HCT116 (cell line): ENCODE measurements around the gene SEC14L1. TPM values are rescaled to one million over a fixed set of nuclear protein-coding genes. Genes with fewer than 3 reads are reported as not detected.

Experiments used
- ATAC-seq: fragments of 200-7000 bp; cut with Tn5 transposase; 2 replicates; pipeline ENCODE4 v1.9.1; 2020; ENCODE audit warnings: mild to moderate bottlenecking, moderate library complexity
- BruUV-seq: library from RNA; stranded (reverse); fragments of 400-500 nt; replicated peaks from 2 replicates; lab custom pipeline; 2021; lab: Mats Ljungman, UMichigan
- CTCF ChIA-PET: fragments of 300-600 bp; sonication (Branson Sonifier 250); formaldehyde crosslinking; loops from one replicate; lab custom pipeline; 2021; ENCODE audit warnings: antibody characterized with exemption; lab: Charles Lee
- POLR2A ChIA-PET: fragments of 300-600, 350-600 bp; sonication (Branson Sonifier 250); formaldehyde crosslinking; loops from one replicate; lab custom pipeline; 2021; ENCODE audit warnings: antibody characterized with exemption; lab: Charles Lee
- RAD21 ChIA-PET, 2 experiments: fragments of 300-600 bp; sonication (Branson Sonifier 250); formaldehyde crosslinking; loops; one replicate each; lab custom pipeline; 2023; ENCODE audit warnings: low total read pairs in 2 of 2; ENCODE audit not compliant: uncharacterized antibody in 2 of 2, unreplicated experiment in 2 of 2, low non-redundant PET in 1 of 2; lab: Charles Lee
- DNase-seq: peaks from one replicate; pipeline ENCODE4 v3.0.0-alpha.2; 2010; ENCODE audit warnings: low read depth, low spot score
- H2AFZ ChIP-seq: fragments of 200-600 bp; shearing (Covaris generic), sonication (generic); 2 replicates; pipeline ENCODE4 v1.6.1; 2017; ENCODE audit warnings: low read depth, mixed run types, mixed read lengths, antibody characterized with exemption, low read length; ENCODE audit not compliant: poor library complexity, severe bottlenecking
- H3K27ac ChIP-seq: 2 replicates; pipeline ENCODE4 v1.5.1; 2012; ENCODE audit warnings: low read depth, low read length
- H3K27me3 ChIP-seq: fragments of 200-600 bp; sonication (generic); 2 replicates; pipeline ENCODE4 v1.6.1; 2016; ENCODE audit warnings: mixed run types, low read length, mixed read lengths; ENCODE audit not compliant: insufficient read depth
- H3K36me3 ChIP-seq, 2 experiments: fragments of 200-500 bp in 1 of 2; fragments of 200-600 bp in 1 of 2; sonication (Bioruptor generic) in 1 of 2; sonication (generic) in 1 of 2; 2 replicates each; pipeline versions ENCODE4 v1.5.1 to v1.6.1; 2014 to 2016; ENCODE audit warnings: low read length in 2 of 2, inconsistent platforms in 1 of 2, mixed read lengths in 1 of 2, mixed run types in 1 of 2; ENCODE audit not compliant: insufficient read depth in 2 of 2, control insufficient read depth in 1 of 2
- H3K4me1 ChIP-seq, 2 experiments: fragments of 200-600 bp in 1 of 2; sonication (generic) in 1 of 2; 2 replicates each; pipeline versions ENCODE4 v1.5.1 to v1.6.1; 2012 to 2017; ENCODE audit warnings: low read length in 2 of 2, inconsistent platforms in 1 of 2, mild to moderate bottlenecking in 1 of 2, mixed read lengths in 1 of 2, mixed run types in 1 of 2, moderate library complexity in 1 of 2; ENCODE audit not compliant: insufficient read depth in 2 of 2, control insufficient read depth in 1 of 2
- H3K4me2 ChIP-seq: fragments of 200-600 bp; sonication (generic); 2 replicates; pipeline ENCODE4 v1.6.1; 2017; ENCODE audit warnings: mixed run types, low read length, mixed read lengths
- H3K4me3 ChIP-seq, 2 experiments: fragments of 200-600 bp in 1 of 2; sonication (generic) in 1 of 2; replicated peaks in 1 of 2; 2 replicates each; pipeline ENCODE4 v1.5.1; 2011 to 2016; ENCODE audit warnings: low read length in 2 of 2, control low read depth in 1 of 2, low read depth in 1 of 2, mild to moderate bottlenecking in 1 of 2, mixed read lengths in 1 of 2, mixed run types in 1 of 2
- H3K79me2 ChIP-seq: fragments of 200-600 bp; sonication (generic); 2 replicates; pipeline ENCODE4 v1.6.1; 2017; ENCODE audit warnings: mild to moderate bottlenecking, mixed run types, low read length, moderate library complexity, mixed read lengths; ENCODE audit not compliant: insufficient read depth
- H3K9ac ChIP-seq: fragments of 200-600 bp; sonication (generic); 2 replicates; pipeline ENCODE4 v1.6.1; 2016; ENCODE audit warnings: low read length, mixed read lengths
- H3K9me2 ChIP-seq: fragments of 200-600 bp; sonication (generic), shearing (Covaris generic); 2 replicates; pipeline ENCODE4 v1.6.1; 2017; ENCODE audit warnings: mixed run types, mild to moderate bottlenecking, moderate library complexity; ENCODE audit not compliant: insufficient read depth
- H3K9me3 ChIP-seq, 2 experiments: fragments of 200-500 bp in 1 of 2; fragments of 200-600 bp in 1 of 2; sonication (Bioruptor generic) in 1 of 2; sonication (generic) in 1 of 2; 2 replicates each; pipeline ENCODE4 v1.6.1; 2014 to 2017; ENCODE audit warnings: low read length in 2 of 2, mixed read lengths in 2 of 2, inconsistent platforms in 1 of 2, low read depth in 1 of 2, mild to moderate bottlenecking in 1 of 2, mixed run types in 1 of 2, moderate library complexity in 1 of 2; ENCODE audit not compliant: control insufficient read depth in 1 of 2, insufficient read depth in 1 of 2
- H4K20me1 ChIP-seq: fragments of 200-600 bp; sonication (generic), shearing (Covaris generic); 2 replicates; pipeline ENCODE4 v1.6.1; 2017; ENCODE audit warnings: mixed run types, mild to moderate bottlenecking, moderate library complexity; ENCODE audit not compliant: insufficient read depth
- ATF3 ChIP-seq: IDR thresholded peaks from 2 replicates; pipeline ENCODE4 v1.6.1; 2012
- CBX3 ChIP-seq: IDR thresholded peaks from 2 replicates; pipeline ENCODE4 v1.6.1; 2012; ENCODE audit warnings: low read depth
- CEBPB ChIP-seq: IDR thresholded peaks from 2 replicates; pipeline ENCODE4 v1.6.1; 2012; ENCODE audit warnings: low read depth
- CTCF ChIP-seq, 3 experiments: fragments of 200-600 bp in 1 of 3; sonication (generic) in 1 of 3; IDR thresholded peaks in 2 of 3; conservative IDR thresholded peaks in 1 of 3; 2 replicates each; pipeline ENCODE4 v1.5.1; 2012 to 2017; ENCODE audit warnings: low read depth in 2 of 3, low read length in 2 of 3, antibody characterized with exemption in 1 of 3, borderline replicate concordance in 1 of 3, control low read depth in 1 of 3, mild to moderate bottlenecking in 1 of 3, mixed read lengths in 1 of 3, mixed run types in 1 of 3, moderate library complexity in 1 of 3; ENCODE audit not compliant: insufficient read depth in 1 of 3
- EGR1 ChIP-seq: IDR thresholded peaks from 2 replicates; pipeline ENCODE4 v1.6.1; 2012; ENCODE audit warnings: low read depth
- ELF1 ChIP-seq: IDR thresholded peaks from 2 replicates; pipeline ENCODE4 v1.6.1; 2012; ENCODE audit warnings: low read depth, borderline replicate concordance
- EZH2 ChIP-seq: fragments of 200-600 bp; sonication (generic); IDR thresholded peaks from 2 replicates; pipeline ENCODE4 v1.6.1; 2017; ENCODE audit warnings: antibody characterized with exemption, mixed run types
- EZH2phosphoT487 ChIP-seq: fragments of 200-600 bp; IDR thresholded peaks from 2 replicates; pipeline ENCODE4 v1.6.1; 2018; ENCODE audit warnings: antibody characterized with exemption, borderline replicate concordance
- JUND ChIP-seq: IDR thresholded peaks from 2 replicates; pipeline ENCODE4 v1.6.1; 2012
- MAX ChIP-seq: IDR thresholded peaks from 2 replicates; pipeline ENCODE4 v1.6.1; 2012
- RAD21 ChIP-seq: IDR thresholded peaks from 2 replicates; pipeline ENCODE4 v1.6.1; 2012; ENCODE audit warnings: low read depth, mild to moderate bottlenecking
- REST ChIP-seq: IDR thresholded peaks from 2 replicates; pipeline ENCODE4 v1.6.1; 2012; ENCODE audit warnings: low read depth
- SIN3A ChIP-seq: IDR thresholded peaks from 2 replicates; pipeline ENCODE4 v1.6.1; 2012; ENCODE audit warnings: low read depth
- SRF ChIP-seq: IDR thresholded peaks from 2 replicates; pipeline ENCODE4 v1.6.1; 2012; ENCODE audit warnings: low read depth
- TCF7L2 ChIP-seq: IDR thresholded peaks from 2 replicates; pipeline ENCODE4 v1.7.0; 2011; ENCODE audit warnings: borderline replicate concordance, inconsistent platforms; ENCODE audit not compliant: insufficient read depth, insufficient read length; ENCODE audit errors: extremely low read depth
- YY1 ChIP-seq: IDR thresholded peaks from 2 replicates; pipeline ENCODE4 v1.6.1; 2011; ENCODE audit warnings: low read length, low read depth, moderate library complexity, mild to moderate bottlenecking; ENCODE audit not compliant: insufficient replicate concordance; ENCODE audit errors: extremely low read depth
- ZFX ChIP-seq: fragments of 450-650 bp; IDR thresholded peaks from 2 replicates; pipeline ENCODE4 v1.6.1; 2017
- ZNF274 ChIP-seq: fragments of 200-500 bp; sonication (Bioruptor generic); IDR thresholded peaks from 2 replicates; pipeline ENCODE4 v1.6.1; 2014; ENCODE audit warnings: mild to moderate bottlenecking, low read depth, low read length, inconsistent platforms
- intact Hi-C: fragments of 100-400 bp; cut with micrococcal nuclease; formaldehyde crosslinking; loops from 2 replicates; pipeline ENCODE4 v1.10.0; 2022
- total RNA-seq: library from RNA; stranded (reverse); gene quantifications from one replicate; pipeline ENCODE4 v1.2.1, GENCODE V29; 2021; ENCODE audit not compliant: unreplicated experiment
- TF ChIP-seq, protein P1 (sequence below): IDR thresholded peaks from 2 replicates; pipeline ENCODE4 v1.6.1; 2011; ENCODE audit warnings: mild to moderate bottlenecking, low read length, moderate library complexity; ENCODE audit not compliant: insufficient replicate concordance; ENCODE audit errors: extremely low read depth

Gene SEC14L1
- total RNA-seq, 1 experiment from 2014 or later = 59.7 TPM

DNA sequence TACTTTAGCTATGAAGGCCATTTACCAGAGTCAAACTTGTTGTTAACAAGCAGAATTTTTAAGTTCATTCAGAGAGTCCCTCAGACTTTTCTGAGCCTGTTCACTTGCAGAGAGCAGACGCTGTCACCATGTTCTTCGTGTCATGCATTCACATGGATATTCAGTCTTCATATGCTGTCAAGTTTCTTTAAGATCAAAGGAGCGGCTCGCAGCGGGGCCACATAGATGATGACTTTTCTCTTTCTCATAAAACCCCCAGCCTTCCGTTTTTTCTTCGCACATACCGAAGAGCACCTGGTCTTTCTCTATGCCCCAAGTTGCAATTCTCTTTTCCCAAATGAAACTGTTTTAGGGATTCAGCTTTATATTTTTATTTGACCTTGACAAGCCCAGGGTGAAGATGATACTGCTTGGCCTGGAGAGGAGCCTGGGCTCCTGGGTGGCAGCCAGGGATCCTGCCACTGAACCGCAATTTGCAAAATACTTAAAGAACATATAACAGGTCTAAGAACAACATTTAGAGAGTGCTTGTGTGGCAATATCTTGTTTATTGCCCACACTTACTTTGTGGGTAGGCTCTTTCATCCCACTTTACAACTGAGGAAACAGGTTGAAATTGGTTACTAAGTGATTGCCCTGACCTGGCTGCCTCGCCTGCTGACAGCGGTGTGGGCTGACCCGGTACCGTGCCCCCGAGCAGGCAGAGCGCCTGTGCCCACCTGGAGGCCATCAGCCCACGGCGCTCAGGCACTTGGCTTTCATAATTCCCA lies 22.9 kb downstream of the SEC14L1 start:
- Histone ChIP-seq H3K4me1 (no peaks in the 10 kb centered on the region), H3K36me3 (no peaks in the 10 kb centered on the region; a peak in 1 of 4 replicates)
- RAD21 ChIA-PET = no interaction called here

More for the DNA sequence above, 22.9 kb downstream of the SEC14L1 start:
- H3K27me3 ChIP-seq = no peaks in the 10 kb centered on the region
- intact Hi-C loops = no loop called here
- H2AFZ ChIP-seq = no peak overlapping the region
- TF ChIP-seq CBX3 = no peak
- no peak for TF ChIP-seq JUND
- TF ChIP-seq, protein P1, sequence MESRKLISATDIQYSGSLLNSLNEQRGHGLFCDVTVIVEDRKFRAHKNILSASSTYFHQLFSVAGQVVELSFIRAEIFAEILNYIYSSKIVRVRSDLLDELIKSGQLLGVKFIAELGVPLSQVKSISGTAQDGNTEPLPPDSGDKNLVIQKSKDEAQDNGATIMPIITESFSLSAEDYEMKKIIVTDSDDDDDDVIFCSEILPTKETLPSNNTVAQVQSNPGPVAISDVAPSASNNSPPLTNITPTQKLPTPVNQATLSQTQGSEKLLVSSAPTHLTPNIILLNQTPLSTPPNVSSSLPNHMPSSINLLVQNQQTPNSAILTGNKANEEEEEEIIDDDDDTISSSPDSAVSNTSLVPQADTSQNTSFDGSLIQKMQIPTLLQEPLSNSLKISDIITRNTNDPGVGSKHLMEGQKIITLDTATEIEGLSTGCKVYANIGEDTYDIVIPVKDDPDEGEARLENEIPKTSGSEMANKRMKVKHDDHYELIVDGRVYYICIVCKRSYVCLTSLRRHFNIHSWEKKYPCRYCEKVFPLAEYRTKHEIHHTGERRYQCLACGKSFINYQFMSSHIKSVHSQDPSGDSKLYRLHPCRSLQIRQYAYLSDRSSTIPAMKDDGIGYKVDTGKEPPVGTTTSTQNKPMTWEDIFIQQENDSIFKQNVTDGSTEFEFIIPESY = no peak
- TF ChIP-seq CEBPB = no peak
- TF ChIP-seq TCF7L2 = no peak
- no peak for TF ChIP-seq SIN3A
- TF ChIP-seq YY1 = no peak
- no peak for TF ChIP-seq ELF1
- no peak for TF ChIP-seq EZH2phosphoT487
- no peak for TF ChIP-seq ZFX
- TF ChIP-seq CTCF (IDR thresholded peaks at IDR 0.05 in 2 of 3, conservative IDR thresholded peaks at IDR 0.05 in 1 of 3; ENCODE audit: borderline replicate concordance in 1 of 3, insufficient read depth in 1 of 3, low read depth in 2 of 3, low read length in 2 of 3) = no peak
- TF ChIP-seq MAX = no peak
- no peak for TF ChIP-seq REST
- no peak for TF ChIP-seq EGR1
- TF ChIP-seq ZNF274 = no peak
- no peak for TF ChIP-seq SRF
- no peak for TF ChIP-seq RAD21
- TF ChIP-seq ATF3 = no peak
- TF ChIP-seq EZH2 = no peak
- no peak overlapping the region for H3K9ac ChIP-seq
- no peaks in the 10 kb centered on the region for H4K20me1 ChIP-seq
- no peaks in the 10 kb centered on the region for H3K9me2 ChIP-seq
- H3K27ac ChIP-seq = no peak overlapping the region
- ATAC-seq (no peak), DNase-seq (no peak)
- ChIA-PET CTCF (no interaction called here), POLR2A (no interaction called here)
- no peak overlapping the region for H3K4me3 ChIP-seq
- BruUV-seq = no TSS peak
- peaks cover 20% of the 10 kb centered on the region for H3K79me2 ChIP-seq
- no peak overlapping the region for H3K4me2 ChIP-seq
- H3K9me3 ChIP-seq = peaks cover 23 to 28% of the 10 kb centered on the region in 2 experiments; a peak in 3 of 4 replicates
